Liver (tissue), 9 donors: ENCODE data around the gene VIP. TPM values are rescaled to one million over a fixed set of nuclear protein-coding genes. Genes with fewer than 3 reads are reported as not detected.

Experiments
- DNase-seq: peaks from one replicate; pipeline ENCODE4 v3.0.0-alpha.2; 2017; ENCODE audit warnings: low spot score
- H3K27ac ChIP-seq, 2 donors: one replicate each; pipeline ENCODE4 v1.7.0; 2013; ENCODE audit warnings: inconsistent platforms in 2 of 2, low read length in 2 of 2, control low read depth in 1 of 2, low read depth in 1 of 2, mild to moderate bottlenecking in 1 of 2
- H3K27me3 ChIP-seq, 4 donors: one replicate each; pipeline versions ENCODE4 v1.6.1 to v1.7.0; 2013; ENCODE audit warnings: low read length in 3 of 4, inconsistent platforms in 1 of 4, mild to moderate bottlenecking in 1 of 4, moderate library complexity in 1 of 4; ENCODE audit not compliant: control insufficient read depth in 4 of 4, insufficient read depth in 4 of 4
- H3K36me3 ChIP-seq, 4 donors: one replicate each; pipeline versions ENCODE4 v1.6.1 to v1.7.0; 2013; ENCODE audit warnings: low read length in 3 of 4, mild to moderate bottlenecking in 3 of 4, low read depth in 1 of 4, moderate library complexity in 1 of 4; ENCODE audit not compliant: control insufficient read depth in 4 of 4, insufficient read depth in 3 of 4
- H3K4me1 ChIP-seq, 4 donors: one replicate each; pipeline versions ENCODE4 v1.6.1 to v1.7.0; 2013; ENCODE audit warnings: low read length in 3 of 4, mild to moderate bottlenecking in 3 of 4, moderate library complexity in 1 of 4; ENCODE audit not compliant: control insufficient read depth in 4 of 4, insufficient read depth in 4 of 4
- H3K4me3 ChIP-seq, 3 donors: one replicate each; pipeline versions ENCODE4 v1.6.1 to v1.7.0; 2013; ENCODE audit warnings: low read length in 3 of 3, control low read depth in 1 of 3, low read depth in 1 of 3, mild to moderate bottlenecking in 1 of 3
- H3K9ac ChIP-seq, 2 donors: one replicate each; pipeline ENCODE4 v1.7.0; 2013; ENCODE audit warnings: low read length in 2 of 2, mild to moderate bottlenecking in 2 of 2, moderate library complexity in 2 of 2, control low read depth in 1 of 2, low read depth in 1 of 2
- H3K9me3 ChIP-seq, 4 donors: one replicate each; pipeline versions ENCODE4 v1.6.1 to v1.7.0; 2013; ENCODE audit warnings: low read length in 3 of 4; ENCODE audit not compliant: control insufficient read depth in 4 of 4
- ATF3 ChIP-seq: IDR thresholded peaks from 2 replicates; pipeline ENCODE4 v1.6.1; 2016; ENCODE audit warnings: antibody characterized with exemption
- EGR1 ChIP-seq, 2 donors: IDR thresholded peaks; 2 replicates each; pipeline ENCODE4 v1.6.1; 2016 to 2018; ENCODE audit warnings: antibody characterized with exemption in 2 of 2, low read depth in 2 of 2
- FOXA1 ChIP-seq: IDR thresholded peaks from 2 replicates; pipeline ENCODE4 v1.6.1; 2016; ENCODE audit warnings: antibody characterized with exemption
- FOXA2 ChIP-seq: IDR thresholded peaks from 2 replicates; pipeline ENCODE4 v1.6.1; 2016; ENCODE audit warnings: antibody characterized with exemption
- GABPA ChIP-seq, 2 donors: IDR thresholded peaks in 1 of 2; conservative IDR thresholded peaks in 1 of 2; 2 replicates each; pipeline ENCODE4 v1.6.1; 2016; ENCODE audit warnings: antibody characterized with exemption in 2 of 2, mild to moderate bottlenecking in 1 of 2, moderate library complexity in 1 of 2
- HNF4A ChIP-seq, 2 donors: conservative IDR thresholded peaks; 2 replicates each; pipeline ENCODE4 v1.6.1; 2016; ENCODE audit warnings: antibody characterized with exemption in 2 of 2, mild to moderate bottlenecking in 2 of 2
- HNF4G ChIP-seq: IDR thresholded peaks from 2 replicates; pipeline ENCODE4 v1.6.1; 2016; ENCODE audit warnings: antibody characterized with exemption
- JUND ChIP-seq, 2 donors: IDR thresholded peaks; 2 replicates each; pipeline ENCODE4 v1.6.1; 2016; ENCODE audit warnings: antibody characterized with exemption in 2 of 2
- NR2F2 ChIP-seq: IDR thresholded peaks from 2 replicates; pipeline ENCODE4 v1.6.1; 2016; ENCODE audit warnings: antibody characterized with exemption
- RAD21 ChIP-seq, 2 donors: IDR thresholded peaks; 2 replicates each; pipeline ENCODE4 v1.6.1; 2016; ENCODE audit warnings: antibody characterized with exemption in 2 of 2, mild to moderate bottlenecking in 2 of 2
- RXRA ChIP-seq, 2 donors: IDR thresholded peaks; 2 replicates each; pipeline ENCODE4 v1.6.1; 2017 to 2018; ENCODE audit warnings: antibody characterized with exemption in 2 of 2, mild to moderate bottlenecking in 1 of 2
- TAF1 ChIP-seq: conservative IDR thresholded peaks from 2 replicates; pipeline ENCODE4 v1.6.1; 2016; ENCODE audit warnings: antibody characterized with exemption, mild to moderate bottlenecking
- WGBS: extraction: QIAGEN DNeasy Blood & Tissue Kit; methylation state at CpG from one replicate; pipeline ENCODE4 v1.1.7; 2013; 5-methylcytosine and 5-hydroxymethylcytosine counted together
- polyA plus RNA-seq, 2 donors: library from polyadenylated mRNA; stranded (reverse) in 1 of 2; unstranded in 1 of 2; fragments of 200-250 nt in 1 of 2; fragments of >200 nt in 1 of 2; fragmentation: Nextera tagmentation in 1 of 2; extraction: Ambion mirVana in 1 of 2; gene quantifications; one replicate each; pipeline versions ENCODE4 v1.2.1 to v1.2.3, GENCODE V29; 2013 to 2015
- total RNA-seq, 2 donors: library from RNA; depleted of rRNA; stranded (reverse); fragments of >200 nt; gene quantifications; one replicate each; pipeline ENCODE4 v1.2.3, GENCODE V29; 2014
- TF ChIP-seq, protein P1 (sequence below): IDR thresholded peaks from 2 replicates; pipeline ENCODE4 v1.6.1; 2016; ENCODE audit warnings: antibody characterized with exemption, mild to moderate bottlenecking
- TF ChIP-seq, protein P2 (sequence below): IDR thresholded peaks from 2 replicates; pipeline ENCODE4 v1.6.1; 2016; ENCODE audit warnings: antibody characterized with exemption
- TF ChIP-seq, protein P3 (sequence below): fragments of 150-350 bp; IDR thresholded peaks from 2 replicates; pipeline ENCODE4 v1.5.1; 2017; ENCODE audit warnings: improper control_type of control experiment, low read depth, low read length; ENCODE audit not compliant: missing input control
- donor health status: healthy.
- donor health status: healthy.
- donor health status: healthy.
- donor health status: healthy.
- donor health status: healthy.

VIP gene
- total and polyA plus RNA-seq, 4 donors = 0.09 to 0.71 (median 0.29) TPM

DNA sequence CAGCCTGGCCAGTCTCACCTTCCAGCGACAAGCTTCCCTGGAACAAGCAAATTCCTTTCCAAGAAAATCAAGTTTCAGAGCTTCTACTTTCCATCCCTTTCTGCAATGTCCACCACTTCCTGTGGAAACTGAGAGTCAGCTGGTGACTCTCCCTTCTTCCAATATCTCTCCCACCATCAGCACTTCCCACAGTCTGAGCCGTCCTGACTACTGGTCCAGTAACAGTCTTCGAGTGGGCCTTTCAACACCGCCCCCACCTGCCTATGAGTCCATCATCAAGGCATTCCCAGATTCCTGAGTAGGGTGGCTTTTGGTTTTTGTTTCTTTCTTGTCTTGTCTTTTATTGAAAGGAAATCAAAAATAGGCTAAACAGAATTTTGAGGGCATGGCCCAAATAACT, 28.6 kb upstream of the VIP start:
- Histone ChIP-seq H3K9me3 (no peaks in the 10 kb centered on the region), H3K36me3 (no peaks in the 10 kb centered on the region), H3K4me1 (no peaks in the 10 kb centered on the region), H3K27me3 (no peaks in the 10 kb centered on the region), H3K9ac (no peak overlapping the region), H3K4me3 (no peak overlapping the region), H3K27ac (no peak overlapping the region)
- 80% methylated on average over 4 of the region's 4 CpGs for WGBS
- no peak for DNase-seq
- no peak for TF ChIP-seq HNF4G
- TF ChIP-seq HNF4A (conservative IDR thresholded peaks at IDR 0.05) = no peak
- no peak for TF ChIP-seq RXRA (IDR thresholded peaks at IDR 0.05)
- TF ChIP-seq ATF3 = no peak
- no peak for TF ChIP-seq NR2F2
- TF ChIP-seq EGR1 (IDR thresholded peaks at IDR 0.05; ENCODE audit: low read depth in 2 of 2) = no peak
- TF ChIP-seq GABPA (IDR thresholded peaks at IDR 0.05 in 1 of 2, conservative IDR thresholded peaks at IDR 0.05 in 1 of 2) = no peak

- no peak overlapping the region for H3K4me3 ChIP-seq
- no peaks in the 10 kb centered on the region for H3K9me3 ChIP-seq
- no peaks in the 10 kb centered on the region for H3K4me1 ChIP-seq
- H3K9ac ChIP-seq = no peak overlapping the region
- H3K36me3 ChIP-seq = no peaks in the 10 kb centered on the region
- TF ChIP-seq, protein P1, sequence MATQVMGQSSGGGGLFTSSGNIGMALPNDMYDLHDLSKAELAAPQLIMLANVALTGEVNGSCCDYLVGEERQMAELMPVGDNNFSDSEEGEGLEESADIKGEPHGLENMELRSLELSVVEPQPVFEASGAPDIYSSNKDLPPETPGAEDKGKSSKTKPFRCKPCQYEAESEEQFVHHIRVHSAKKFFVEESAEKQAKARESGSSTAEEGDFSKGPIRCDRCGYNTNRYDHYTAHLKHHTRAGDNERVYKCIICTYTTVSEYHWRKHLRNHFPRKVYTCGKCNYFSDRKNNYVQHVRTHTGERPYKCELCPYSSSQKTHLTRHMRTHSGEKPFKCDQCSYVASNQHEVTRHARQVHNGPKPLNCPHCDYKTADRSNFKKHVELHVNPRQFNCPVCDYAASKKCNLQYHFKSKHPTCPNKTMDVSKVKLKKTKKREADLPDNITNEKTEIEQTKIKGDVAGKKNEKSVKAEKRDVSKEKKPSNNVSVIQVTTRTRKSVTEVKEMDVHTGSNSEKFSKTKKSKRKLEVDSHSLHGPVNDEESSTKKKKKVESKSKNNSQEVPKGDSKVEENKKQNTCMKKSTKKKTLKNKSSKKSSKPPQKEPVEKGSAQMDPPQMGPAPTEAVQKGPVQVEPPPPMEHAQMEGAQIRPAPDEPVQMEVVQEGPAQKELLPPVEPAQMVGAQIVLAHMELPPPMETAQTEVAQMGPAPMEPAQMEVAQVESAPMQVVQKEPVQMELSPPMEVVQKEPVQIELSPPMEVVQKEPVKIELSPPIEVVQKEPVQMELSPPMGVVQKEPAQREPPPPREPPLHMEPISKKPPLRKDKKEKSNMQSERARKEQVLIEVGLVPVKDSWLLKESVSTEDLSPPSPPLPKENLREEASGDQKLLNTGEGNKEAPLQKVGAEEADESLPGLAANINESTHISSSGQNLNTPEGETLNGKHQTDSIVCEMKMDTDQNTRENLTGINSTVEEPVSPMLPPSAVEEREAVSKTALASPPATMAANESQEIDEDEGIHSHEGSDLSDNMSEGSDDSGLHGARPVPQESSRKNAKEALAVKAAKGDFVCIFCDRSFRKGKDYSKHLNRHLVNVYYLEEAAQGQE = no peak
- no peak overlapping the region for H3K27ac ChIP-seq
- 70% methylated on average over 1 of the region's 1 CpG for WGBS
- DNase-seq = no peak
- no peaks in the 10 kb centered on the region for H3K27me3 ChIP-seq
Measured at GRCh38 chr6:152723398-152723797, 27.2 kb upstream of the VIP start.

DNA sequence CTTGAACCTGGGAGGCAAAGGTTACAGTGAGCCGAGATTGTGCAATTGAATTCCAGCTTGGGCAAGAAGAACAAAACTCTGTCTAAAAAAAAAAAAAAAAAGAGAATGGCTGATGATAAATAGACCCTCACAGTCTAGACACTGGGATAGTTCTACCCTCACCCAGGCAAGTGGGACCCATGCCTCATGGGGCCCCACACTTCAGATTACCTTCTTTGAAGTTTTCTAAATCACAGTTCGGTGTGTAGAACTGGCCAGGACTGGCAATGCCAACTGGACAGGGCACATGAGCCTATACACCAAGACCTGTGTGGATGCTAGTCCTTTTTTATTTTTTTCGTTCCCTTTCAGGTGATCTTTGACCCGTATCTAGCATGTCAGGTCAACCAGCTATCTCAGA, 24.3 kb upstream of the VIP start:
- WGBS = 45% methylated on average over 4 of the region's 4 CpGs
- H3K4me1 ChIP-seq = no peaks in the 10 kb centered on the region
- no peak for DNase-seq
- H3K27me3 ChIP-seq = no peaks in the 10 kb centered on the region
- no peaks in the 10 kb centered on the region for H3K36me3 ChIP-seq
- no peak overlapping the region for H3K27ac ChIP-seq
- H3K9me3 ChIP-seq = no peaks in the 10 kb centered on the region
- no peak overlapping the region for H3K9ac ChIP-seq
- no peak overlapping the region for H3K4me3 ChIP-seq
- TF ChIP-seq, protein P2, sequence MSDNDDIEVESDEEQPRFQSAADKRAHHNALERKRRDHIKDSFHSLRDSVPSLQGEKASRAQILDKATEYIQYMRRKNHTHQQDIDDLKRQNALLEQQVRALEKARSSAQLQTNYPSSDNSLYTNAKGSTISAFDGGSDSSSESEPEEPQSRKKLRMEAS = no peak
- TF ChIP-seq FOXA2 = no peak
- no peak for TF ChIP-seq HNF4G
- TF ChIP-seq TAF1 = no peak
- TF ChIP-seq, protein P3, sequence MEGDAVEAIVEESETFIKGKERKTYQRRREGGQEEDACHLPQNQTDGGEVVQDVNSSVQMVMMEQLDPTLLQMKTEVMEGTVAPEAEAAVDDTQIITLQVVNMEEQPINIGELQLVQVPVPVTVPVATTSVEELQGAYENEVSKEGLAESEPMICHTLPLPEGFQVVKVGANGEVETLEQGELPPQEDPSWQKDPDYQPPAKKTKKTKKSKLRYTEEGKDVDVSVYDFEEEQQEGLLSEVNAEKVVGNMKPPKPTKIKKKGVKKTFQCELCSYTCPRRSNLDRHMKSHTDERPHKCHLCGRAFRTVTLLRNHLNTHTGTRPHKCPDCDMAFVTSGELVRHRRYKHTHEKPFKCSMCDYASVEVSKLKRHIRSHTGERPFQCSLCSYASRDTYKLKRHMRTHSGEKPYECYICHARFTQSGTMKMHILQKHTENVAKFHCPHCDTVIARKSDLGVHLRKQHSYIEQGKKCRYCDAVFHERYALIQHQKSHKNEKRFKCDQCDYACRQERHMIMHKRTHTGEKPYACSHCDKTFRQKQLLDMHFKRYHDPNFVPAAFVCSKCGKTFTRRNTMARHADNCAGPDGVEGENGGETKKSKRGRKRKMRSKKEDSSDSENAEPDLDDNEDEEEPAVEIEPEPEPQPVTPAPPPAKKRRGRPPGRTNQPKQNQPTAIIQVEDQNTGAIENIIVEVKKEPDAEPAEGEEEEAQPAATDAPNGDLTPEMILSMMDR = no peak
- no peak for TF ChIP-seq JUND (IDR thresholded peaks at IDR 0.05)
- no peak for TF ChIP-seq FOXA1
- TF ChIP-seq, protein P1 = no peak
- TF ChIP-seq RAD21 (IDR thresholded peaks at IDR 0.05) = no peak
- no peak for TF ChIP-seq GABPA (IDR thresholded peaks at IDR 0.05 in 1 of 2, conservative IDR thresholded peaks at IDR 0.05 in 1 of 2)
- no peak for TF ChIP-seq EGR1 (IDR thresholded peaks at IDR 0.05; ENCODE audit: low read depth in 2 of 2)
